RKO (cell line): ENCODE data around the gene RNASE8.
A peak's percentile ranks its signal among the peaks of the same experiment; 100 is the strongest.

Source experiments
- DNase-seq: peaks from one replicate; pipeline ENCODE4 v3.0.0-alpha.2; 2016; ENCODE audit warnings: low spot score

Gene RNASE8

GRCh38 chr14:21053184-21054122 is 4.2 kb upstream of the RNASE8 start:
- no peak for DNase-seq

- DNase-seq = no peak
These were observed 3.4 kb upstream of the RNASE8 start for GRCh38 chr14:21054123-21054767.

GRCh38 chr14:21054768-21055145 is 2.9 kb upstream of the RNASE8 start:
- no peak for DNase-seq

- DNase-seq = no peak
These were observed 2.0 kb upstream of the RNASE8 start for GRCh38 chr14:21055432-21056117.

- DNase-seq = no peak
These were observed 980 bp upstream of the RNASE8 start for GRCh38 chr14:21056520-21057163.

- no peak for DNase-seq
These were observed 1.3 kb downstream of the RNASE8 start for GRCh38 chr14:21058903-21059302.

- DNase-seq = no peak
These were observed 2.4 kb downstream of the RNASE8 start for GRCh38 chr14:21059842-21060613.

- DNase-seq = no peak
These were observed 3.2 kb downstream of the RNASE8 start for GRCh38 chr14:21060614-21061346.

GRCh38 chr14:21061347-21061668 is 3.7 kb downstream of the RNASE8 start:
- no peak for DNase-seq

- DNase-seq = no peak
These were observed 5.9 kb downstream of the RNASE8 start for GRCh38 chr14:21063479-21063878.

GRCh38 chr14:21066882-21067502 is 9.4 kb downstream of the RNASE8 start:
- peak; percentile 57 for DNase-seq

GRCh38 chr14:21068521-21069387 is 11.1 kb downstream of the RNASE8 start:
- DNase-seq = peak; percentile 58

GRCh38 chr14:21069388-21070082 is 11.9 kb downstream of the RNASE8 start:
- DNase-seq = peak; percentile 9

GRCh38 chr14:21070083-21070609 is 12.5 kb downstream of the RNASE8 start, which contains the start of gene ARHGEF40:
TSS of gene ARHGEF40 (plus strand) at chr14:21070304. CDS start at chr14:21070397, 93 bp downstream.
- DNase-seq = peak; percentile 47

GRCh38 chr14:21070610-21071224 is 13.1 kb downstream of the RNASE8 start:
- DNase-seq = peak; percentile 61

- DNase-seq = peak; percentile 87
These were observed 13.8 kb downstream of the RNASE8 start for GRCh38 chr14:21071225-21072030.

GRCh38 chr14:21072031-21072473 is 14.4 kb downstream of the RNASE8 start:
- peak; percentile 61 for DNase-seq
